GM19240 (cell line): ENCODE measurements around the gene DYNLRB1.

ENCODE experiments used
- DNase-seq: peaks from one replicate; pipeline ENCODE4 v3.0.0; 2011; ENCODE audit warnings: low spot score; ENCODE audit not compliant: insufficient read length

DYNLRB1 gene

GRCh38 chr20:34578521-34578920 is 62.3 kb downstream of the DYNLRB1 start:
- no peak for DNase-seq

DNA sequence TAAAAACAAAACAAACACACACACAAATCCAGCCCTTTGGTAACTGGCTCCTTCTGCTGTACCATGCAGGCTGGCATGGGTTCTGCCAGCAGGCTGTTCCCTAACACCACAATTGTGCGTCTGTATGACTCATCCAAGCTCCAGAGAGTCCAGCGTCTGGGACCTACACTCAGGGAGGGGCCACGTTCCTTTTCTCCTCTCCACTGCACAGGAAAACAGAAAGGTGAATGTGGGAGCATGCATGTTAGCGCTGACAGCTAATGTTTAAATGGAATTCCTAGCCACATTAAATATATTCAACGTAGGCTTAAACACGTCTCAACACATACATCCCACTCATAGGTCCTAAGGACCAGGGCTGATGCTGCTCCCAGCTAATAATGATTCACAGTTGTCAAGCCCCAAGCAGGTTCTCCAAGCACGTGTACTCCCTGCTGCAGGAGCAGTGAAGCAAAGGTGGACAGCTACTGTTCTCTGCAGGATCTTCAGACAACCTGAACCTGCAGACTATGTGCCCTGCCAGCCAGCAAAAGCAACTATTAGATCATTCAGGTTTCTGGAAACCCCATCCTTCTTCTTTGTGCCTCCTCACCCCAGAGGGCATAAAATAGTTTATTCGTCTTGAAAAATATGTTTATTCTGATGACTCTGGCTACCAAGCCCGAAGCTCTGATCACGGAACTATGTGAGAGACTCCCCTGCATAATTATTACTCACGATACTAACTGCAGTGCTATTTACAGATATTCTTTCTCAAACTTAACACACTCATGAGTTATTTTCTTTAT is 63.2 kb downstream of the DYNLRB1 start:
- no peak for DNase-seq

DNA sequence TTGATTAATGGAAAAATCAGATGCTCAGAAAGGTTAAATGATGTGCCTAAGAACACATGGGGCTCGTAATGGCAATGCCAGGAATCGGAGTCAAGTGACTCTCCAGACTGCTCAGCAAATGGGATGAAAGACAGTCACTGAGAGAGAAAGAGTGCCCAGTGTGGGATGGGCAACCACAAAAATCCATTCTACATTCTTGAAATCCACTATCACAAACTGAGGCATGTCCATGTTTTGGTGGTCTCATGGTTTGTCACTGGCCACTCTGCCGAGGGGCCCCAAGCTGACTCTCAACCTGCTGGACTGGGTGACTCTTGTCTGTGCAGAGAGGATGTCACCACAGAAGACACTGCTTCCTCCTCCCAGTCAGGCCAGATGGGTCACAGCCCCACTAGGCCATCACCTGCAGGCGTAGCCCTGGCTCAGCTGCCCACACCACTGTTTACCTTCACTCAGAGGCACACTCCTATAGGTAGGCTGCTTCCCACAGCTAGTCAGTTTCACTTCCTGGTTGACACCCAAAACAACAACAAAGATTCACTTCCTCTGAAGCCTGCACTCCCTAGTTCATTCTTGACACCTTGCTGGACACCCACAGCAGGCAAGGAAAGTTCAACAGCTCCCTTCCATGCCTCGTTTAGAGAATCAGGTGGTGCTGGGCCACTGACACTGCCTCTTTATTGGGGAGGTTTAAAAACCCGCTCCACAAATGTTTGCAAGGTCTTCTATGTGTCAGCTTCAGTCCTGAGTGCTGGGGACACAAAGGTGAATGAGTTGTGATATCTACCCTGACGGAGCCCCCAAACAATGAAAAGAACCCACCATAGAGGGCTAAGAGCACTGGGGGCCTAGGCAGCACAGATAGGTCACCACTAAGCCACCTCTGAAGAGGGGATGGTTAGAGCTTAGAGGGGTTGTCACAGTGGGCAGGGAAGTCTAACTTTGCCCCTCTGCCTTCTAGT is 64.0 kb downstream of the DYNLRB1 start:
- DNase-seq: no peak

- DNase-seq: no peak
Observed at GRCh38 chr20:34581341-34582184, 65.3 kb downstream of the DYNLRB1 start.

- DNase-seq: no peak
Observed at GRCh38 chr20:34582221-34582620, 66.0 kb downstream of the DYNLRB1 start.

DNA sequence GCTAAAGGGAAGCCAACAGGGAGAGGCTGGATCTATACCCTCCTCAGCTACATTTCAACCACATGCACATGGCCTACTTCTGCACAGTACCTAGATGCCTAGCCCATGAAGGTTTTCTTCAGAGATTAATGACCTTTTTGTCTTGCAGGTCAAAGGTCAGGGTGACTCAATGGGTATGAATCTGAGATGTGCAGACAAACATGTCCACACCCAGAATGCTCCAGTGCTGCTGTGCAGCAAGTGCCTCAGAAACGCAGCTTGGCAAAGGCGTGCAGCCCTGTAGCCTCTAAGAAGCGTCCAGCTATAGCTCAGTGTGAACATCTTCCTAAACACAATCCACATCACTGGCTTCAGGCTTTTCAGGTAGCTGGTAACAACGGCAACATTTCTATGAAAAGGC is 66.7 kb downstream of the DYNLRB1 start:
- DNase-seq: no peak

GRCh38 chr20:34583544-34583943 is 67.3 kb downstream of the DYNLRB1 start:
- no peak for DNase-seq

- DNase-seq: no peak
Observed at GRCh38 chr20:34585019-34585418, 68.8 kb downstream of the DYNLRB1 start.

DNA sequence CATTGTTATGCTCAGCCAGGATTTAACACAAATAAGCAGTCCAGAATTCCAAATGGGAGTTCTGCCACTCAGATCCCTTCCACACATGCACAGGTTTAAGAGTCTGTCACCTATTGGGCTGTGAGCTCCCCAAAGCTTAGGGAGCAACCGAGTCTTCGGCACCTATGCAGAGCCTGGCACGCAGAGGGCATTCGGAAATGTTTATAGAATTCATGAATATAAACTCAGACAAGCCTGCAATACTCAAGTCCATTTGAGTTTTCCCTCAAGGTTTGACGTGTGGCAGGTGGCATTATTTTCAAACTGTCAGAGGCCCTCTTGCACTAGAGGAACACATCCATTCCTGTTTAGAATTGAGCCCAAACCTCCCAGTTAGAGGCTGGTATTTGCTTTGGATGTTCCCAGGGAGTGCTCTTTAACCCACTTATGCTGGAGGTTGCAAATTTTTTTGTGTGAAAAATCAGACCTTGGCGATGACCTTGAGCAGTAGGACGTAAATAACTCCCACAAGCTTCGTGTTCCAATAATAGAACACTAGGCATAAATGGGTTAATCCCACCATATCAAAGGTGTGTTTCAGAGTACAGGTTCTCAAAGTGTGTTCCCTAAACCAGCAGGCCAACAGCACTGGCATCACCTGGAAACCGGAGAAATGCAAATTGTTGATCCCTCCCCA is 70.4 kb downstream of the DYNLRB1 start:
- DNase-seq: no peak
